ENCODE results near the gene P2RY13.
A peak's percentile ranks its signal among the peaks of the same experiment; 100 is the strongest.

The P2RY13 gene

GRCh38 chr3:151329363-151329762 lies at the start of gene P2RY13:
P2RY13 (minus strand) TSS chr3:151329549; CDS start chr3:151329528, 21 bp downstream.
- DNase-seq: no peak

- no peak for DNase-seq
Observed at GRCh38 chr3:151377768-151378385, 48.5 kb upstream of the P2RY13 start.

- DNase-seq: no peak
Observed at GRCh38 chr3:151372063-151372820, 42.9 kb upstream of the P2RY13 start.

- no peak for DNase-seq
Observed at GRCh38 chr3:151371526-151371925, 42.2 kb upstream of the P2RY13 start.

- no peak for DNase-seq
Observed at GRCh38 chr3:151367448-151367847, 38.1 kb upstream of the P2RY13 start.

- no peak for DNase-seq
Observed at GRCh38 chr3:151366993-151367392, 37.6 kb upstream of the P2RY13 start.

GRCh38 chr3:151362751-151363174 lies 33.4 kb upstream of the P2RY13 start:
- DNase-seq: no peak

- DNase-seq: no peak
Observed at GRCh38 chr3:151357463-151357850, 28.1 kb upstream of the P2RY13 start.

GRCh38 chr3:151356794-151357462 lies 27.6 kb upstream of the P2RY13 start:
- no peak for DNase-seq

- no peak for DNase-seq
Observed at GRCh38 chr3:151351648-151352047, 22.3 kb upstream of the P2RY13 start.

- no peak for DNase-seq
Observed at GRCh38 chr3:151351219-151351618, 21.9 kb upstream of the P2RY13 start.

- DNase-seq: no peak
Observed at GRCh38 chr3:151350656-151351055, 21.3 kb upstream of the P2RY13 start.

- DNase-seq: no peak
Observed at GRCh38 chr3:151347432-151347831, 18.1 kb upstream of the P2RY13 start.

GRCh38 chr3:151346292-151346691 lies 16.9 kb upstream of the P2RY13 start:
- DNase-seq: no peak

- no peak for DNase-seq
Observed at GRCh38 chr3:151345859-151346258, 16.5 kb upstream of the P2RY13 start.

- DNase-seq: no peak
Observed at GRCh38 chr3:151331696-151332095, 2.3 kb upstream of the P2RY13 start.

- no peak for DNase-seq
Observed at GRCh38 chr3:151330899-151331298, 1.6 kb upstream of the P2RY13 start.

- no peak for DNase-seq
Observed at GRCh38 chr3:151330379-151330778, 1.0 kb upstream of the P2RY13 start.

GRCh38 chr3:151328298-151328995 lies 902 bp downstream of the P2RY13 start:
- peak; percentile 26 for DNase-seq

GRCh38 chr3:151327571-151328198 lies 1.7 kb downstream of the P2RY13 start:
- DNase-seq: no peak

GRCh38 chr3:151322511-151322910 lies 6.8 kb downstream of the P2RY13 start:
- no peak for DNase-seq

- DNase-seq: no peak
Observed at GRCh38 chr3:151321526-151321925, 7.8 kb downstream of the P2RY13 start.

- DNase-seq: no peak
Observed at GRCh38 chr3:151320131-151320530, 9.2 kb downstream of the P2RY13 start.

Data from stimulated activated CD4-positive, alpha-beta T cell treated with anti-CD3 and anti-CD28 coated beads, Interleukin-1b, Interleukin-23, amount 100 ng/mL, for 48 hours (primary cell).